Gastrocnemius medialis (tissue), 4 donors: ENCODE data around the gene NUDT1. TPM values are rescaled to one million over a fixed set of nuclear protein-coding genes. Genes with fewer than 3 reads are reported as not detected.
A peak's percentile ranks its signal among the peaks of the same experiment; 100 is the strongest.

Experiments
- ATAC-seq, 2 donors: fragments of 150-250 bp; one replicate each; pipeline ENCODE4 v1.9.1; 2016
- DNase-seq, 2 donors: peaks; one replicate each; pipeline ENCODE4 v3.0.0-alpha.2; 2019
- H3K27ac ChIP-seq, 4 donors: fragments of 200-600 bp; sonication (generic); 1 replicate in 1 of 4; 2 replicates in 3 of 4; pipeline ENCODE4 v1.5.1; 2016 to 2018; ENCODE audit warnings: mild to moderate bottlenecking in 2 of 4, moderate library complexity in 1 of 4
- H3K27me3 ChIP-seq, 3 donors: fragments of 200-600 bp; sonication (generic) in 2 of 3; 1 replicate in 1 of 3; 2 replicates in 2 of 3; pipeline versions ENCODE4 v1.5.1 to v1.6.0; 2016 to 2019; ENCODE audit warnings: mild to moderate bottlenecking in 1 of 3, moderate library complexity in 1 of 3
- H3K36me3 ChIP-seq, 2 donors: fragments of 200-600 bp; sonication (generic) in 1 of 2; one replicate each; pipeline ENCODE4 v1.5.1; 2017 to 2018
- H3K4me1 ChIP-seq, 2 donors: fragments of 200-600 bp; sonication (generic) in 1 of 2; one replicate each; pipeline ENCODE4 v1.5.1; 2016 to 2017; ENCODE audit warnings: mild to moderate bottlenecking in 2 of 2
- H3K4me3 ChIP-seq, 4 donors: fragments of 200-600 bp; sonication (generic) in 3 of 4; 1 replicate in 1 of 4; 2 replicates in 3 of 4; pipeline ENCODE4 v1.5.1; 2016 to 2019; ENCODE audit warnings: mild to moderate bottlenecking in 2 of 4
- H3K9me3 ChIP-seq, 3 donors: fragments of 200-600 bp; sonication (generic) in 2 of 3; 1 replicate in 1 of 3; 2 replicates in 2 of 3; pipeline ENCODE4 v1.5.1; 2016 to 2019
- CTCF ChIP-seq, 5 experiments: fragments of 450-650 bp in 3 of 5; fragments of 200-600 bp in 2 of 5; sonication (generic) in 2 of 5; IDR thresholded peaks in 4 of 5; conservative IDR thresholded peaks in 1 of 5; 1 replicate in 4 of 5; 2 replicates in 1 of 5; pipeline ENCODE4 v1.5.1; 2016 to 2019; ENCODE audit warnings: antibody characterized with exemption in 5 of 5, mild to moderate bottlenecking in 3 of 5, moderate library complexity in 3 of 5
- POLR2A ChIP-seq, 2 donors: fragments of 450-650 bp; IDR thresholded peaks; one replicate each; pipeline ENCODE4 v1.6.1; 2017; ENCODE audit warnings: antibody characterized with exemption in 2 of 2, mild to moderate bottlenecking in 2 of 2, moderate library complexity in 2 of 2
- in situ Hi-C, 4 donors: fragments of 200-750 bp; cut with MboI; loops; one replicate each; pipeline versions ENCODE4 v1.15.0 to v1.8.0; 2017; ENCODE audit warnings: low sequenced_read_pairs in 4 of 4
- intact Hi-C: fragments of 100-400 bp; cut with DNase I; formaldehyde crosslinking; loops from one replicate; pipeline ENCODE4 v1.15.1; 2023; ENCODE audit warnings: low total_unique reads
- total RNA-seq, 4 donors: library from RNA; depleted of rRNA; stranded (reverse); fragments of >200 nt; gene quantifications; one replicate each; pipeline versions ENCODE4 v1.1.0 to v1.2.3, GENCODE V29; 2016

The NUDT1 gene
- total RNA-seq, 4 donors from 2014 or later = 14.7 to 22.5 (median 18.1) TPM

GRCh38 chr7:2220954-2221353 lies 21.1 kb upstream of the NUDT1 start:
- intact Hi-C loops (no loop called here), in situ Hi-C loops (loop anchor here in 2 of 4 donors (25.0 kb wide), 2 partner anchors 559 to 634 kb away; partner anchors contain the start of gene ELFN1 (in 1 of the 2))
- DNase-seq (no peak), ATAC-seq (no peak)
- no peak overlapping the region for H3K27ac ChIP-seq
- no peaks in the 10 kb centered on the region for H3K27me3 ChIP-seq
- no peaks in the 10 kb centered on the region for H3K9me3 ChIP-seq
- H3K36me3 ChIP-seq = peaks cover 0 to 45% of the 10 kb centered on the region in 2 donors
- peaks cover 14 to 20% of the 10 kb centered on the region in 2 donors for H3K4me1 ChIP-seq
- H3K4me3 ChIP-seq = no peak overlapping the region
- TF ChIP-seq POLR2A (IDR thresholded peaks at IDR 0.05) (no peak), CTCF (IDR thresholded peaks at IDR 0.05 in 4 of 5, conservative IDR thresholded peaks at IDR 0.05 in 1 of 5) (no peak)

- H3K9me3 ChIP-seq = no peaks in the 10 kb centered on the region
- no peak for TF ChIP-seq POLR2A (IDR thresholded peaks at IDR 0.05)
- TF ChIP-seq CTCF (IDR thresholded peaks at IDR 0.05 in 4 of 5, conservative IDR thresholded peaks at IDR 0.05 in 1 of 5) = no peak
- in situ Hi-C loops = loop anchor here in 2 of 4 donors (25.0 kb wide), 2 partner anchors 560 to 635 kb away; partner anchors contain the start of gene ELFN1 (in 1 of the 2)
- H3K4me3 ChIP-seq = no peak overlapping the region
- H3K36me3 ChIP-seq = peaks cover 0 to 40% of the 10 kb centered on the region in 2 donors
- H3K27me3 ChIP-seq = no peaks in the 10 kb centered on the region
- peaks cover 14 to 20% of the 10 kb centered on the region in 2 donors for H3K4me1 ChIP-seq
- no peak overlapping the region for H3K27ac ChIP-seq
- intact Hi-C loops = no loop called here
- no peak for DNase-seq
- ATAC-seq = no peak
These were observed 19.5 kb upstream of the NUDT1 start for GRCh38 chr7:2222516-2222915.

GRCh38 chr7:2223321-2223720 lies 18.7 kb upstream of the NUDT1 start:
- intact Hi-C loops (no loop called here), in situ Hi-C loops (loop anchor here in 2 of 4 donors (25.0 kb wide), 2 partner anchors 561 to 636 kb away; partner anchors contain the start of gene ELFN1 (in 1 of the 2))
- TF ChIP-seq CTCF (IDR thresholded peaks at IDR 0.05 in 4 of 5, conservative IDR thresholded peaks at IDR 0.05 in 1 of 5) (no peak), POLR2A (IDR thresholded peaks at IDR 0.05) (no peak)
- H3K27me3 ChIP-seq = no peaks in the 10 kb centered on the region
- no peak overlapping the region for H3K27ac ChIP-seq
- no peaks in the 10 kb centered on the region for H3K9me3 ChIP-seq
- peaks cover 0 to 32% of the 10 kb centered on the region in 2 donors for H3K36me3 ChIP-seq
- DNase-seq (no peak), ATAC-seq (no peak)
- H3K4me1 ChIP-seq = peaks cover 14 to 20% of the 10 kb centered on the region in 2 donors
- H3K4me3 ChIP-seq = no peak overlapping the region

GRCh38 chr7:2224491-2224928 lies 17.5 kb upstream of the NUDT1 start:
- peak; percentile 48 to 69 for ATAC-seq
- no peak for TF ChIP-seq CTCF (IDR thresholded peaks at IDR 0.05 in 4 of 5, conservative IDR thresholded peaks at IDR 0.05 in 1 of 5)
- no peak for TF ChIP-seq POLR2A (IDR thresholded peaks at IDR 0.05)
- in situ Hi-C loops = loop anchor here in 2 of 4 donors (25.0 kb wide), 2 partner anchors 562 to 637 kb away; partner anchors contain the start of gene ELFN1 (in 1 of the 2)
- H3K4me3 ChIP-seq = peak overlapping the region in 1 of 4 donors; percentile 5
- intact Hi-C loops = no loop called here
- H3K9me3 ChIP-seq = no peaks in the 10 kb centered on the region
- H3K27me3 ChIP-seq = no peaks in the 10 kb centered on the region
- DNase-seq = peak; percentile 46 to 52
- peaks cover 14 to 20% of the 10 kb centered on the region in 2 donors for H3K4me1 ChIP-seq
- peak overlapping the region; percentile 69 to 82 (median 78) for H3K27ac ChIP-seq
- peaks cover 0 to 33% of the 10 kb centered on the region in 2 donors for H3K36me3 ChIP-seq
